Nasal cavity respiratory epithelium epithelial cell of viscerocranial mucosa (primary cell): ENCODE data around the gene PNMA6E. TPM values are rescaled to one million over a fixed set of nuclear protein-coding genes. Genes with fewer than 3 reads are reported as not detected.

ENCODE experiments used
- total RNA-seq: library from RNA; depleted of rRNA; stranded (reverse); fragments of >200 nt; gene quantifications from 2 replicates; pipeline ENCODE4 v1.2.3, GENCODE V29; 2014

The PNMA6E gene
- total RNA-seq: not detected in 2 replicates

DNA sequence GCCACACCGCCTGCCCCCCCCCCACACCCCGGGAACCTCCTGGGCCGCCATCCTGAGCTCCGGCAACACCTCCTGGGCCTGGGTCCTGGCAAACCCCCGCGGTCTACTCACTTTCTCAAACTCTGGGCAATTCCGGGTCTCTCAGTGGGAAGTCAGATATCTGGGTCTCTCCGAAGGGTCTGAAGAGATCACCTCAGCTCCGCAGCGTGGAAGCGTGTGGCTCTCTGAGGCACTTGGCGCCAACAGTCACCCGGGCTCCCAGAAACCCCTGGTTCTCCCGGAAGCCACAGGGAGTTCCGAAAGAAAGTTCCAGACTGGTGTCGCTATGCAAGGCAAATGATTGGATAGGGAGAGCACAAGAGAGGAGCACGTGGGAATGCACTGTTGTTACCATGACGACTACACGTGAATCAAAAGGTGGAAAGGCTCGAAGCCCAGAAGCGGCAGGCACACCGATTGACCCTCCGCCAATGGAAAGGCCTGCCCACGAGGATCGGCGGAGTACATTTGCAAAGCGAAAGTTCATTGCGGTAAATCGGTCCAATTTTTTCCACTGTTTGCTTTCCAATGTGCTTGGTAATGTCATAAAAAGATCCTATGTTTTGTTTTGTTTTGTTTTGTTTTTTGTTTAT lies at the start of gene PNMA6E:
PNMA6E (minus strand) TSS at position 218 of the 632 bp plus-strand sequence. CDS start 2,501 bp downstream, outside the sequence.

DNA sequence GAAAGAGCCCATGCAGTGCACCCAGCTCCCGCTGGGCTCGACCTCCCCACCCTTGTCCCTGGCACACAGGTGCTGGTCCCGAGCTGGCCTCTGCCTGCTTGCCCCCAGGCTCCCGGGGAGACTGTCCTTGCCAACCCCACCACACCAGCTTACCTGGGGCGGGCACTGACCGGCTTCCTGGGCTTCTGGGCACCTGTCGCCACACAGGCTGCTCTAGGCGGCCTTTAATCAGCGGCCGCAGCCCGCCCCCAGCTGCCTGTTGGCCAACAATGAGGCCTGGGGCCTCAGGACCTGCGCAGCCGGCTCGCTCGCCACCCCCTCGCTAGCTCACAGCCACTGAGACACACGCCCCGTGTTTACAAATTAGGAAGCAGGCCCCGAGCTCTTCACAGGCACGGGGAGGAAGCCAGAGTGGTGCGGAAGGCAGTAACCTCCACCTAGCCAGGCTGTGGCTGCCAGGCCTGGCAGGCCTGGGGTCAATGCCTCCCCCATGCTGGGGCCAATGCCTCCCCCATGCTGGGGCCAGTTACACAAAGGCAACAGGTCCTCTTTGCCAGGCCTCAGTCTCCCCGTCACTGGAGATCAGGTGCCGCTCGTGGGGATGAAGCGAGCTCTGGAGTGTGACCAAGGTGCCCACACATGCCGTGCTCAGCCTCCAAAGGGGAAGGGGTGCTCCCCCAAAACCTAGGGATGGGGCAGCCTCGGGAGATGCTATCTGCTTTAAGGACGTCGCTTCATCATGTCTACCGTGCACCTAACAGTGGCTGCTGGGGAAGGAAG lies 44.9 kb upstream of the PNMA6E start, which contains the start of gene TREX2:
TREX2 (minus strand) TSS at position 201 of the 780 bp plus-strand sequence. CDS start 626 bp downstream, outside the sequence.

DNA sequence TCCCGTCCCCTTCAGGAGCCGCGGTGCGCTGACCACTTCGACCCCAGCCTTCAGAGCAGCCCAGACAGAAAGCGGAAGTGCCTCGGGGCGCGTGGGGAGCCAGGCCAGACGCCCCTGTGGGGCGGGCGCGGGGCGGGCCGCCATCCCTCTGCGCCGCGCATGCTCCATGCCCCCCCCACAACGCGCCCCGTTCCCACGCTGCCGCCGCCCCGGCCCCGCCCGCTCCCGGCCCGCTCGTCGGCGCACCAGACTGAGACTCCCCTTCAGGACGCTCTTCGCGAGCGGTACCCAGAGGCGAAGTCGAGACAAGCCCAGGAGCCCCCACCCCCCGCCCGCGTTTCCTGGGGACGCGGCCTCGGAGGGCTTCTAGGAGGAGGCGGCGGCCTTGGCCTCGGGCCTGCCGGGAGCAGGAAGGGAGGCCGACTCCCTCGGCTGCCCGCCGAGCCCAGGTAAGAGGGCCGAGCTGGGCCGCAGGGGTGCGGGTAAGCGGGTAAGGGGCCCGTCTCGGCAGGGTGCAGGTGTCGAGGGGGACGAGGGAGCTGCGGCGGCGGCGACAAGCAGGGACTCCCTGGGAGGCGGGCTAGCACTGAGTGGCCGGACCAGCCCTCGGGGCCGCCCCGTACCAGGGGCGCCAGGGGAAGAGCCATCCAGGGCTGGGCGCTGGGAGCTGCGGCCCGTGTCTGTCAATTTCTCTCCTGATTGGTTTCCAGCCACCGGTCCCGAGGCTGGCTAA lies 10.3 kb upstream of the PNMA6E start, which contains the start of gene ZFP92:
ZFP92 (plus strand) TSS at position 218 of the 733 bp plus-strand sequence. CDS start 6,851 bp downstream, outside the sequence.

Other genes starting within 250 kb of the PNMA6E start
- not detected in 2 replicates for gene MAGEA1, start 222.1 kb downstream of the PNMA6E start, total RNA-seq
- not detected in 2 replicates for gene PNMA6F, start 79.6 kb downstream of the PNMA6E start, total RNA-seq
- 5.8 and 13.5 TPM in 2 replicates for gene ZNF275, start 67.2 kb downstream of the PNMA6E start, total RNA-seq
- gene ZFP92, start 10.1 kb upstream of the PNMA6E start, total RNA-seq: 0.34 and 2.5 TPM in 2 replicates
- 0.64 and 3.8 TPM in 2 replicates for gene TREX2, start 44.7 kb upstream of the PNMA6E start, total RNA-seq
- gene HAUS7, start 69.2 kb upstream of the PNMA6E start, total RNA-seq: 8.0 and 8.2 TPM in 2 replicates
- gene BGN, start 93.6 kb upstream of the PNMA6E start, total RNA-seq: 0.21 TPM in 1 of 2 replicates, not detected in the other
- not detected in 2 replicates for gene ATP2B3, start 116.3 kb upstream of the PNMA6E start, total RNA-seq
- 23.2 and 43.1 TPM in 2 replicates for gene CCNQ, start 197.8 kb upstream of the PNMA6E start, total RNA-seq
- gene DUSP9, start 245.9 kb upstream of the PNMA6E start, total RNA-seq: 0.28 and 0.68 TPM in 2 replicates